T-helper 17 cell (primary cell): ENCODE data around the gene HNRNPA0. TPM values are rescaled to one million over a fixed set of nuclear protein-coding genes. Genes with fewer than 3 reads are reported as not detected.

Source experiments
- ATAC-seq: fragments of 150-1000 bp; cut with Tn5 transposase; 2 replicates; pipeline ENCODE4 v1.10.0; 2021; ENCODE audit warnings: mild to moderate bottlenecking, moderate library complexity
- DNase-seq, 3 donors: peaks; one replicate each; pipeline versions ENCODE4 v3.0.0 to v3.0.0-alpha.2; 2020 to 2021
- H3K9me3 ChIP-seq: one replicate; pipeline ENCODE4 v1.7.0; 2013; ENCODE audit warnings: low read length, mild to moderate bottlenecking; ENCODE audit not compliant: control insufficient read depth, poor library complexity, severe bottlenecking
- H3K27ac Mint-ChIP-seq: one replicate; pipeline ENCODE4 v1.8.0; 2022; ENCODE audit warnings: mild to moderate bottlenecking, moderate library complexity, mixed read lengths
- H3K27me3 Mint-ChIP-seq: one replicate; pipeline ENCODE4 v1.8.0; 2022; ENCODE audit warnings: mixed read lengths
- H3K36me3 Mint-ChIP-seq: one replicate; pipeline ENCODE4 v1.8.0; 2022; ENCODE audit warnings: low read depth, mixed read lengths
- H3K4me1 Mint-ChIP-seq: one replicate; pipeline ENCODE4 v1.8.0; 2022; ENCODE audit warnings: mild to moderate bottlenecking, mixed read lengths
- H3K4me3 Mint-ChIP-seq: one replicate; pipeline ENCODE4 v1.8.0; 2022; ENCODE audit warnings: mild to moderate bottlenecking, moderate library complexity, mixed read lengths
- total RNA-seq, 4 donors: library from RNA in 2 of 4; stranded (reverse) in 2 of 4; gene quantifications; one replicate each; pipeline ENCODE4 v1.2.3 and lab custom pipeline; 2022 to 2026

The HNRNPA0 gene
- total RNA-seq, 2 donors from 2014 or later: 37.6 to 38.4 TPM

GRCh38 chr5:137705106-137705505, 49.1 kb downstream of the HNRNPA0 start:
- ATAC-seq (no peak), DNase-seq (no peak)
- no peaks in the 10 kb centered on the region for H3K9me3 ChIP-seq
- Mint-ChIP-seq H3K4me3 (no peak overlapping the region), H3K27ac (no peak overlapping the region), H3K36me3 (peaks cover 18% of the 10 kb centered on the region), H3K4me1 (peaks cover 7% of the 10 kb centered on the region), H3K27me3 (no peaks in the 10 kb centered on the region)

- H3K9me3 ChIP-seq: no peaks in the 10 kb centered on the region
- ATAC-seq: no peak
- peaks cover 7% of the 10 kb centered on the region for H3K4me1 Mint-ChIP-seq
- H3K4me3 Mint-ChIP-seq: no peak overlapping the region
- no peak overlapping the region for H3K27ac Mint-ChIP-seq
- DNase-seq: no peak
- H3K27me3 Mint-ChIP-seq: no peaks in the 10 kb centered on the region
- peaks cover 23% of the 10 kb centered on the region for H3K36me3 Mint-ChIP-seq
Observed at GRCh38 chr5:137703565-137703964, 50.6 kb downstream of the HNRNPA0 start.

- Mint-ChIP-seq H3K27me3 (no peaks in the 10 kb centered on the region), H3K27ac (no peak overlapping the region), H3K4me1 (peaks cover 22% of the 10 kb centered on the region), H3K36me3 (peaks cover 13% of the 10 kb centered on the region), H3K4me3 (no peak overlapping the region)
- DNase-seq (no peak), ATAC-seq (no peak)
- no peaks in the 10 kb centered on the region for H3K9me3 ChIP-seq
Observed at GRCh38 chr5:137700282-137700680, 53.9 kb downstream of the HNRNPA0 start.

- Mint-ChIP-seq H3K4me1 (peaks cover 21% of the 10 kb centered on the region), H3K36me3 (peaks cover 13% of the 10 kb centered on the region), H3K4me3 (no peak overlapping the region), H3K27ac (no peak overlapping the region), H3K27me3 (no peaks in the 10 kb centered on the region)
- H3K9me3 ChIP-seq: no peaks in the 10 kb centered on the region
- no peak for DNase-seq
- ATAC-seq: no peak
Observed at GRCh38 chr5:137699336-137700281, 54.6 kb downstream of the HNRNPA0 start.

GRCh38 chr5:137696481-137696880, 57.7 kb downstream of the HNRNPA0 start:
- Mint-ChIP-seq H3K36me3 (peaks cover 22% of the 10 kb centered on the region), H3K27ac (peak overlapping the region; percentile 87), H3K27me3 (no peaks in the 10 kb centered on the region), H3K4me3 (peak overlapping the region; percentile 61), H3K4me1 (peaks cover 35% of the 10 kb centered on the region)
- DNase-seq: no peak
- no peaks in the 10 kb centered on the region for H3K9me3 ChIP-seq
- no peak for ATAC-seq

- Mint-ChIP-seq H3K27ac (peak overlapping the region; percentile 87), H3K36me3 (peaks cover 23% of the 10 kb centered on the region), H3K27me3 (no peaks in the 10 kb centered on the region), H3K4me3 (peak overlapping the region; percentile 79), H3K4me1 (peaks cover 35% of the 10 kb centered on the region)
- peak; percentile 87 for ATAC-seq
- no peaks in the 10 kb centered on the region for H3K9me3 ChIP-seq
- DNase-seq: peak in 1 of 3 donors; percentile 5
Observed at GRCh38 chr5:137695651-137696428, 58.3 kb downstream of the HNRNPA0 start.

Other genes with a start within 250 kb of the HNRNPA0 start
- 10 to 100 TPM; 17.5 to 24.6 TPM for gene KLHL3, start 18.3 kb downstream of the HNRNPA0 start, total RNA-seq
- not detected for gene MYOT, start 113.5 kb upstream of the HNRNPA0 start, total RNA-seq
- gene PKD2L2, start 135.1 kb upstream of the HNRNPA0 start, total RNA-seq: not detected